Measurements from ENCODE around the gene HSP90AB1.
"Not testable (repeated sequence)": the region's sequence is repeated elsewhere in the genome, so short reads cannot be mapped to it uniquely, and the experiment has no call there.

Gene HSP90AB1

GRCh38 chr6:44224029-44224964 is 22.6 kb upstream of the HSP90AB1 start:
- FAIRE-seq (peak; percentile 71), DNase-seq (ENCODE audit: insufficient read length) (no peak)
- no peak for TF ChIP-seq TAF1 (IDR thresholded peaks at IDR 0.05; ENCODE audit: borderline replicate concordance, low read depth, low read length)
- TF ChIP-seq POLR2A (IDR thresholded peaks at IDR 0.05; ENCODE audit: low read depth, low read length), result no peak
- peak; percentile 2; the same call in 1 of the 2 replicates for TF ChIP-seq POLR2AphosphoS5 (IDR thresholded peaks at IDR 0.05; ENCODE audit: low read depth, low read length)

- DNase-seq (ENCODE audit: insufficient read length) (no peak), FAIRE-seq (no peak)
- TF ChIP-seq TAF1 (IDR thresholded peaks at IDR 0.05; ENCODE audit: borderline replicate concordance, low read depth, low read length) (no peak), POLR2AphosphoS5 (IDR thresholded peaks at IDR 0.05; ENCODE audit: low read depth, low read length) (no peak), POLR2A (IDR thresholded peaks at IDR 0.05; ENCODE audit: low read depth, low read length) (no peak)
These were observed 22.0 kb upstream of the HSP90AB1 start for GRCh38 chr6:44224965-44225305.

- DNase-seq (ENCODE audit: insufficient read length) (no peak), FAIRE-seq (no peak)
- TF ChIP-seq TAF1 (IDR thresholded peaks at IDR 0.05; ENCODE audit: borderline replicate concordance, low read depth, low read length) (no peak), POLR2A (IDR thresholded peaks at IDR 0.05; ENCODE audit: low read depth, low read length) (no peak), POLR2AphosphoS5 (IDR thresholded peaks at IDR 0.05; ENCODE audit: low read depth, low read length) (no peak)
These were observed 21.1 kb upstream of the HSP90AB1 start for GRCh38 chr6:44225579-44226325.

GRCh38 chr6:44226368-44227147 is 20.3 kb upstream of the HSP90AB1 start:
- DNase-seq (ENCODE audit: insufficient read length) (no peak), FAIRE-seq (no peak)
- TF ChIP-seq POLR2A (IDR thresholded peaks at IDR 0.05; ENCODE audit: low read depth, low read length) (no peak), TAF1 (IDR thresholded peaks at IDR 0.05; ENCODE audit: borderline replicate concordance, low read depth, low read length) (no peak), POLR2AphosphoS5 (IDR thresholded peaks at IDR 0.05; ENCODE audit: low read depth, low read length) (no peak)

GRCh38 chr6:44227148-44227793 is 19.6 kb upstream of the HSP90AB1 start:
- no peak for FAIRE-seq
- TF ChIP-seq TAF1 (IDR thresholded peaks at IDR 0.05; ENCODE audit: borderline replicate concordance, low read depth, low read length), result no peak
- TF ChIP-seq POLR2AphosphoS5 (IDR thresholded peaks at IDR 0.05; ENCODE audit: low read depth, low read length), result no peak
- no peak for TF ChIP-seq POLR2A (IDR thresholded peaks at IDR 0.05; ENCODE audit: low read depth, low read length)
- no peak for DNase-seq (ENCODE audit: insufficient read length)

GRCh38 chr6:44228031-44228430 is 18.9 kb upstream of the HSP90AB1 start:
- no peak for TF ChIP-seq POLR2AphosphoS5 (IDR thresholded peaks at IDR 0.05; ENCODE audit: low read depth, low read length)
- no peak for TF ChIP-seq POLR2A (IDR thresholded peaks at IDR 0.05; ENCODE audit: low read depth, low read length)
- TF ChIP-seq TAF1 (IDR thresholded peaks at IDR 0.05; ENCODE audit: borderline replicate concordance, low read depth, low read length), result no peak
- DNase-seq (ENCODE audit: insufficient read length), result no peak
- no peak for FAIRE-seq

GRCh38 chr6:44228433-44228832 is 18.5 kb upstream of the HSP90AB1 start:
- no peak for FAIRE-seq
- DNase-seq (ENCODE audit: insufficient read length), result no peak
- TF ChIP-seq TAF1 (IDR thresholded peaks at IDR 0.05; ENCODE audit: borderline replicate concordance, low read depth, low read length) (no peak), POLR2AphosphoS5 (IDR thresholded peaks at IDR 0.05; ENCODE audit: low read depth, low read length) (no peak), POLR2A (IDR thresholded peaks at IDR 0.05; ENCODE audit: low read depth, low read length) (no peak)

GRCh38 chr6:44228836-44229235 is 18.1 kb upstream of the HSP90AB1 start:
- TF ChIP-seq TAF1 (IDR thresholded peaks at IDR 0.05; ENCODE audit: borderline replicate concordance, low read depth, low read length) (no peak), POLR2AphosphoS5 (IDR thresholded peaks at IDR 0.05; ENCODE audit: low read depth, low read length) (no peak), POLR2A (IDR thresholded peaks at IDR 0.05; ENCODE audit: low read depth, low read length) (no peak)
- FAIRE-seq, result no peak
- DNase-seq (ENCODE audit: insufficient read length), result no peak

GRCh38 chr6:44229376-44230033 is 17.4 kb upstream of the HSP90AB1 start:
- TF ChIP-seq TAF1 (IDR thresholded peaks at IDR 0.05; ENCODE audit: borderline replicate concordance, low read depth, low read length) (no peak), POLR2AphosphoS5 (IDR thresholded peaks at IDR 0.05; ENCODE audit: low read depth, low read length) (no peak), POLR2A (IDR thresholded peaks at IDR 0.05; ENCODE audit: low read depth, low read length) (no peak)
- DNase-seq (ENCODE audit: insufficient read length), result no peak

GRCh38 chr6:44230034-44230675 is 16.7 kb upstream of the HSP90AB1 start:
- DNase-seq (ENCODE audit: insufficient read length) (no peak), FAIRE-seq (no peak)
- TF ChIP-seq POLR2A (IDR thresholded peaks at IDR 0.05; ENCODE audit: low read depth, low read length) (no peak), POLR2AphosphoS5 (IDR thresholded peaks at IDR 0.05; ENCODE audit: low read depth, low read length) (no peak), TAF1 (IDR thresholded peaks at IDR 0.05; ENCODE audit: borderline replicate concordance, low read depth, low read length) (no peak)

More at GRCh38 chr6:44229376-44230033, 17.4 kb upstream of the HSP90AB1 start:
- FAIRE-seq, result no peak

- DNase-seq (ENCODE audit: insufficient read length); FAIRE-seq: not testable (repeated sequence)
These were observed 15.5 kb upstream of the HSP90AB1 start for GRCh38 chr6:44231426-44231825.
